Measurements from ENCODE around the gene DOCK3.

DOCK3 gene

DNA sequence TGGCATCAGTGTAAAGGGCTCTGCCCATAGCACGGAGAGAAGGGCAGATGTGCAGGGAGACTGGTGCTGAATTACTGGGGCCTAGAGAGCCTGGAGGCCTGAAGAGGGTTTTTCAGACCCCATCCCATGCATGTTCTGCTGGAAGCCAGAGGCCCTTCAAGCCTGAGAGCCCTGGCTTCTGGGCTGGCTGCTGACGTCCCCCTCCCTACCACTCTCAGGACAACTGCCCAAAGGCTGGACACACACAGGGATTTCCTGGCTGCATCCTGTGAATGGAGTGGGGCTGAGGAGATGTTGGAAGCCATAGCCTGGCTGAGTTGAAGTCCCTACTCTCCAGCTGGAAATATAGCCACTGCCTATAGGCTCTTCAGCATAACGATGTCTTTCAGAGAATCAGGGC lies 16.9 kb upstream of the DOCK3 start:
- H3K36me3 ChIP-seq: no peaks in the 10 kb centered on the region
- no peak for DNase-seq
- no peaks in the 10 kb centered on the region for H3K27me3 ChIP-seq (ENCODE audit: insufficient read depth, low read depth, severe bottlenecking)
- TF ChIP-seq CTCF (IDR thresholded peaks at IDR 0.05; ENCODE audit: low read depth, low read length): no peak
- no peak overlapping the region for H3K27ac ChIP-seq
- H3K4me3 ChIP-seq (ENCODE audit: low read depth, low read length): no peak overlapping the region
- no peaks in the 10 kb centered on the region for H3K9me3 ChIP-seq (ENCODE audit: severe bottlenecking)

DNA sequence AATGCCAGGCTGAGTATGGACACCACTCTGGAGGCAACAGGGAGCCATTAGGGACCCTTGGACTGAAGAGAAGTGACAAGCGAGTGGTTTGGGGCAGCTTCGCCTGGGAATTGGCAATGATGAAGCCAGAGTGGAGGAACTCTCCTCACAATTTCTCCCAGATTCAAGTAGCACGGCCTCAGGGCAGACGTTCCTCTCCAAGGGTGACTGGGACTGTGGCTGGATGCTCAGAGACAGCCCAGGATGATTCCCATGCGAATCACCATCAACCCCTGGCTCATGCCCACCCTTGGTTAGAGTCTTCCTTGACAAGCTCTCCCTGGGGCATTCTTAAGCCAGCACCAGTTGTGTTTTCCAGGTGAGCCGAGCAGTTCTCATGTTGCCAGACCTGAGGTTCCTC lies 16.3 kb upstream of the DOCK3 start:
- Histone ChIP-seq H3K27me3 (ENCODE audit: insufficient read depth, low read depth, severe bottlenecking) (no peaks in the 10 kb centered on the region), H3K27ac (no peak overlapping the region), H3K4me3 (ENCODE audit: low read depth, low read length) (no peak overlapping the region), H3K36me3 (no peaks in the 10 kb centered on the region), H3K9me3 (ENCODE audit: severe bottlenecking) (no peaks in the 10 kb centered on the region)
- no peak for TF ChIP-seq CTCF (IDR thresholded peaks at IDR 0.05; ENCODE audit: low read depth, low read length)
- no peak for DNase-seq

DNA sequence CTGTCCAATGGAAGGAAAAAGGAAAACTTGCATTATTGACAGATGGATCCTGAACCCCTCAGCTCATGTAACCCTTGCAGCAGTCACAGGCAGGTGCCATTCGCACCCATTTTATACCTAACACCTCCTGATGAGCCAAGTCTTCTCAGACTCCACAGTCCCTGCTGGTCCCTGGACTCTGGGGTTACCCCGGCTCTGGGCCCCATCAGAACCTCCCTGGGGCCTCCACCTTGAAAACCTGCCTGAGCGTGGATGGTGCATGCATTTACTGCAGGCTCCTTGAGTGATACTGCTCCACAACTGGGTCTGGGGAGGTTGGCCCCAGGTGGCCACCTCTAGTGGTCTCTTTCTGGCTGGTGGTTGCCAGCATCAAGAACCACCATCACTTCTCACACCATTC lies 15.9 kb upstream of the DOCK3 start:
- TF ChIP-seq CTCF (IDR thresholded peaks at IDR 0.05; ENCODE audit: low read depth, low read length): no peak
- Histone ChIP-seq H3K9me3 (ENCODE audit: severe bottlenecking) (no peaks in the 10 kb centered on the region), H3K27ac (no peak overlapping the region), H3K27me3 (ENCODE audit: insufficient read depth, low read depth, severe bottlenecking) (no peaks in the 10 kb centered on the region), H3K36me3 (no peaks in the 10 kb centered on the region), H3K4me3 (ENCODE audit: low read depth, low read length) (no peak overlapping the region)
- no peak for DNase-seq

DNA sequence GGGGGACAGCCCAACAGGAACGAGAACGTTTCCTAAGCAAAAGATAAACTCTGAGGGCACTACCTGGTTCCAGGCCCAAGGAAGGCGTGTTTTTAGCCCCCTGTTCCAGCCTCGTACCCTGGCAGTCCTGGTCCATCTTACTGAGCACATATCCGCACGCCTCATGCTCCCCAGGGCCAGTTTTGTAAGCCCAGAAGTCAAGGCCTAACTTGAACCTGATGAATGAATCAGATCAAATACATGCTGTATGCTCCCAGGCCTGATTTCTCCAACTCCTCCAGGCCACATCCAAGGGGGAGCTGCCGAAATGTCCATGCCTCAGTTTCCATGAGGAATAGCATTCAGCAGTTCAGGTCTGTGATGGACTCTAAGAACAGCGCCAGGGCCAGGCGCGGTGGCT lies 14.3 kb upstream of the DOCK3 start:
- Histone ChIP-seq H3K36me3 (no peaks in the 10 kb centered on the region), H3K27ac (no peak overlapping the region), H3K9me3 (ENCODE audit: severe bottlenecking) (no peaks in the 10 kb centered on the region), H3K27me3 (ENCODE audit: insufficient read depth, low read depth, severe bottlenecking) (no peaks in the 10 kb centered on the region), H3K4me3 (ENCODE audit: low read depth, low read length) (no peak overlapping the region)
- DNase-seq: no peak
- no peak for TF ChIP-seq CTCF (IDR thresholded peaks at IDR 0.05; ENCODE audit: low read depth, low read length)

GRCh38 chr3:50661321-50661837 lies 13.3 kb upstream of the DOCK3 start:
- Histone ChIP-seq H3K9me3 (ENCODE audit: severe bottlenecking) (no peaks in the 10 kb centered on the region), H3K36me3 (no peaks in the 10 kb centered on the region), H3K4me3 (ENCODE audit: low read depth, low read length) (no peak overlapping the region), H3K27ac (no peak overlapping the region), H3K27me3 (ENCODE audit: insufficient read depth, low read depth, severe bottlenecking) (no peaks in the 10 kb centered on the region)
- DNase-seq: no peak
- no peak for TF ChIP-seq CTCF (IDR thresholded peaks at IDR 0.05; ENCODE audit: low read depth, low read length)

DNA sequence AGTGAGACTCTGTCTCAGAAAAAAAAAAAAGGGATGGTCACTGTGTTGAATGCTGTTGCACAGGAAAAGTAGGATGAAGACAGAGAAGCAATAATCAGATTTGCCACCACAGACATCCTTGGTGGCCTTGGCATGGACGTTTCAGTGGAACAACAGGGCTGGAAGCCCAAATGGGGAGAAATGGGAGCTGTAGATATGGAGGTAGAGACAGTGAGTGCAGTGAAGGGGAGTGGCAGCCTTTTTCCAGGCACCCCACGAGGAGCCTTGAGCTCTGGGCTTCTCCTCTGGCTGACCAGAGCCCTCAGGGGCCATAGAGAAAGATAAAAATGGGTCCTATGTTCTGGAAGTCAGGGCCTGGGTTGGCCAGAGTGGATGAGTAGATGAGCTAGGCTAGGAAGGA lies 12.3 kb upstream of the DOCK3 start:
- DNase-seq: no peak
- Histone ChIP-seq H3K27ac (no peak overlapping the region), H3K9me3 (ENCODE audit: severe bottlenecking) (no peaks in the 10 kb centered on the region), H3K4me3 (ENCODE audit: low read depth, low read length) (no peak overlapping the region), H3K36me3 (no peaks in the 10 kb centered on the region), H3K27me3 (ENCODE audit: insufficient read depth, low read depth, severe bottlenecking) (no peaks in the 10 kb centered on the region)
- TF ChIP-seq CTCF (IDR thresholded peaks at IDR 0.05; ENCODE audit: low read depth, low read length): no peak
